NCI-H345 (cell line): ENCODE data around the gene SNX25.

Experiments
- DNase-seq: peaks from one replicate; lab custom pipeline; 2025; lab: John Stamatoyannopoulos, UW

SNX25 gene

GRCh38 chr4:185269286-185269685 is 59.9 kb downstream of the SNX25 start:
- DNase-seq: no peak

DNA sequence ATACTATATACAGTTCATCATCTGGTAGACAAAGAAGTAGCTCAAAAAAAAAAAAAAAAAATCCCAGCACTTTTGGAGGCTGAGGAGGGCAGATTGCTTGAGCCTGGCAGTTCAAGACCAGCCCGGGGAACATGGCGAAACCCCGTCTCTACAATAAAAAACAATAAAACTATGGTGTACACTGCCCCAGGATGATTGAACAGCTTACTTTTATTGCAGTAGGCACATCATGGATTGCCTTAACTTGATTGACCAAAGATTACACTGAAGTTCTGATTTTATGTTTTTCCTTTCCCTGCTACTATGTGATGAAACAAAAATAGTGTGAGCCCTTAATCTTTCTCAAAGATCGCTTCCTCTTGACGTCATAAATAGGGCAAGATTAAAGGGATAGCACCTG is 60.6 kb downstream of the SNX25 start:
- no peak for DNase-seq

GRCh38 chr4:185270885-185271284 is 61.5 kb downstream of the SNX25 start:
- no peak for DNase-seq

DNA sequence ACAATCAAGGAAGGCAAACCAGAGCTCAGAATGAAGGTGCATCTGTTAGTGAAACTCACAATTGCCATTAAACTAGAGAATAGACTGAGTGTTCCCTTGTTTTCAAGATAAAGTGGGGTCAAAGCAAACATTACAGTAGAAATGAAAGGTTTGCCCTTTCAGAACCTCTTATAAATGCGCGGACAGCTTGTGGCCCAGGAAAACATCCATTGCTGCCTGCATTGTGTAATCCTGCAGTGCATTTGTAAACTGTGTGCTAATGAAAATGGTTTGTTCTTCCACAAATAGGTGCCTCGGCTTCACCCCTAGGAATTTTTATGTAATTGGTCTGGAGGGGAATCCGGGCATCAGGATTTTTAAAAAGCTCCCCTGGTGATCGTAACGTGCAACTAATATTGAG is 62.8 kb downstream of the SNX25 start:
- DNase-seq: no peak

- DNase-seq: no peak
These were observed 66.1 kb downstream of the SNX25 start for GRCh38 chr4:185275501-185275900.

DNA sequence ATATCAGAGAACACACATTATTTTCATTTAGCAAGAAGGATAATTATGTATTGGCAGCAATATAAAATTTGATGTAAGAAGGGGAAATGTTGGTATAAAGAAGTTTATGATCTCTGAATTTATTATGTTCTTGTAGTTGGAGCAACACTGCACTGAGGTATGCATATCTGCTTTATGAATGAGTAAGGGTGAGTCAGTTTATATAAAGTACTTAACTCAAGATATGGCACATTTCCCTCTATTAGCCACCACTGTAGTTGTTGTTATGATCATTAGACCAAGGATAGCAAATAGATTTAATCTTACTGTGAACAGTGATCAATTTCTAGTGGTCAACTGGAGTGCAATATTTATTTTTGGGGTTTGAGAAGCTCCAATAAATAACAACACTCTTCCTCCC is 66.6 kb downstream of the SNX25 start:
- no peak for DNase-seq

GRCh38 chr4:185278716-185279115 is 69.3 kb downstream of the SNX25 start:
- no peak for DNase-seq

GRCh38 chr4:185280608-185281007 is 71.2 kb downstream of the SNX25 start:
- DNase-seq: no peak

DNA sequence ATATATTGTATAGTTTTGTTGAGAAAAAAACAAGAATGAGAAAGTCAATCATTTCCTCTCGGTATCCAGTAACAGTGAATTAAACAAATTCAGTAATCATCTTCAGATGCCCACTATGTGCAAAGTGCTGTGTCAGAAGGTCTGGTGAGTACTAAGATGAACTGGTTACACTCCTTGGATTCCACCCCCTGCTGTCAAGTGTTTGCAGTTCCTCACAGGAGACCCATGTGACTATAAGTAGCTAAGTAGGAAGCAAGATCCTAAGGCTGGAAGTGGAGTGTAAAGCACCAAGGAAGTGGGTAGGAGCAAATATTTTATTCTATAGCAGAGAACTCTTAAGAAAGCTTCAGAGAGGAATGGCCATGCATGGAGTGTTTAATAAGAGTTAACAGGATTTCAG is 73.6 kb downstream of the SNX25 start:
- no peak for DNase-seq

DNA sequence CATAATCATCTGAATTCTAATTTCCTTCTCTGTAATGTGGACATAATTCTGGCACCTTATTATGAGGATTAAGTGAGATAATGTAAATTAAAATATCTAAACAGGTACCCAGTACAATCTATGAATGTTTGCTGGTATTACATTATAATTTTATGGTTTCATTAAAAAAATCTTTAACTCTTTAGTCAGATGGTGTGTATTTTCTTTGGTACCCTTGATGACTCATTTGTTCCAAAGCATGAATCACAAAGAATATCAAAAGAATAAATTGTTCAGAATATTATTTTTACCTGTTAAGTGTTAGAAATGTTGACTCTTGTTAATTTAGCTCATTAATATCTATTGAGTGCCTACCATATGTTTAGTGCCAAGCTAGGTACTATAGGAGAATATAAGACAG is 74.3 kb downstream of the SNX25 start:
- no peak for DNase-seq

- DNase-seq: no peak
These were observed 76.4 kb downstream of the SNX25 start for GRCh38 chr4:185285632-185286393.

DNA sequence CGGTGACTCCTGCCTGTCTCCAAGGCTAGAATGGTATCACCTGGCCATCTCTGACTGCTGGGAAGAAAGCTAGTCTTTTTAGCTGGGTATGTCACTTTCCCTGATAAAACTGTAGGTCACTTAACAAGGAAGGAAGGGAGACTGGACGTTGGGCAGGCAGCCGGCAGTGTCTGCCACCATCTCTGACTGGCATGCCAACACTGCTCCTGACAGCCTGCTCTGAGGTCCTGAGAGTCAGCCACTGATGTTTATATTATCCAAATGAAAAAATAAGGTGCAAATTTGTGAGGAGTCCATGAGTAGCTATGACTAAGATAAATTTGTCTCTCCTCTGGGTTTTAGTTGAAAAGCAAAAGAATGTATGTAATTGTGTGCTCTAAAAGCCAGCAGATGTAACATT is 77.2 kb downstream of the SNX25 start:
- DNase-seq: no peak

GRCh38 chr4:185287031-185287430 is 77.6 kb downstream of the SNX25 start:
- no peak for DNase-seq

- DNase-seq: no peak
These were observed 80.7 kb downstream of the SNX25 start for GRCh38 chr4:185290018-185290607.

GRCh38 chr4:185290656-185291055 is 81.3 kb downstream of the SNX25 start:
- no peak for DNase-seq

- no peak for DNase-seq
These were observed 83.8 kb downstream of the SNX25 start for GRCh38 chr4:185293202-185293601.

GRCh38 chr4:185296665-185297460 is 87.5 kb downstream of the SNX25 start:
- no peak for DNase-seq

DNA sequence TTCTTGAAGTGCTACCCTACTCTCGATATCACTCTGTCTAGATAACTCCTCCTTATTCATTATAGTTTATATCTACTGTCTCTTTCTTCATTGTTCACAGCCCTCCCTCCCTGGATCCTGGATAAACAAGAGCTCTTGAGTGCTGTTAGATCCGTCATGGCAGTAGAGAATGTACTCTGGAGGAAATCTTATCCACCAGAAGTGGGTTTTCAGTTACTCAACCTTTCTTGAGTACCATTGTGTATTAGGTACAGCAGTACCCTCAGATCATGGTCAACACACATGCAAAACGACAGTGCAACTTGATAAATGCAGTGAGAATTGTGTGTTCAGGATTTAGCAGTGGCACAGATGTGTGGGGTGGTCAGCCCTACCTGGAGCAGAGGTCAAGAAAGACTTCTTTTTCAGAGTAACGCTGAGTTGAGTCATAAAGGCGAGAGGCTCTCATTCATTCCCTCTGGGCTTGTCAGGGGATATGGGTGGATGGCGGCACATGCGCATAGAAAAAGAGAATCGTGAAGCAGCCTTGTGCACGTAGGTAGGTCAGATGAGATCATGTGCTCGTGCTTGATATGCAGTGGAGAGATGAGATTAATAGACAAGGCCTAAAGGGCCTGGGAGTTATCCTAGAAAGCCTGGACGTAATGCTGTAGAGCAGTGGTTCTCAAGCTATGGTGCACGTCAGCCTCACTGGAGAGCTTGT is 89.5 kb downstream of the SNX25 start:
- DNase-seq: no peak

- DNase-seq: no peak
These were observed 95.1 kb downstream of the SNX25 start for GRCh38 chr4:185304541-185304940.

- DNase-seq: peak; percentile 41
These were observed 95.7 kb downstream of the SNX25 start for GRCh38 chr4:185304944-185305690.

- DNase-seq: peak; percentile 63
These were observed 96.6 kb downstream of the SNX25 start for GRCh38 chr4:185305979-185306442.
